ENCODE results near the gene ARHGAP33.

DNA sequence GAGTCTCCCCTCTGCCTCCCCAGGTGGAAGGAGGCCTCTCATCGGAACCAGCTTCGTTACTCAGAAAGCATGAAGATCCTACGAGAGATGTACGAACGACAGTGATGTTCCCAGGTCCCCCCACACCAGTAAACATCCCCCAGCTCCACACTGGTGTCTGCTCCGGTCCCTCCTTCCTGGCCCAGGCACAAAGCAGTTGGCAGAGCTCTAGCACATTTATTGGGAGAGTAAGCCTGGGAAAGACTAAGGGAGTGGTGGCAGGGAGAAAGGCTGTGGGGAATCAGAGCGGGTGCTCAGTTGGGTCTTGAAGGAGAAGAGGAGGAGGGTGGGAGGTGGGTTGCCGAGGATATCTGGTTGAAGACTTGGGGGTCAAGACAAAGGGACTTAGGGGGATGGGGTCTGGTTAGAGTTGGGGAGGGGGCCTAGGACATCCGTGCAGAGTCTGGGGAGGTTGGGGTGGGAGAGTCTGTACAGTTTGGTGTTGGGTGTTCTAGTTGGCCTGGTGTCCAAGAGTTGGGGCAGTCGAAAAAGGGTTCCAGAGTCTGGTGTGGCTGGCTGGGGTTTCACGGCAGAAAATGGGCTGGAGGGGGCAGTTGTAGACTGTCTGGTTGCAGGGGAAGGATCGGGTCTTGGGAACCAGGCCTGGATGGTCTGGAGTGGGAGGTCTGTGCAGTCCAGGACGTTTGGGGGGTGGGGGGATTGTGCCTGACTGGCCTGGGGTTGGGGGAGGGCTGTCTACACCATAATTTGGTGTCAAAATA lies 20.8 kb upstream of the ARHGAP33 start:
- TF ChIP-seq, protein P1, sequence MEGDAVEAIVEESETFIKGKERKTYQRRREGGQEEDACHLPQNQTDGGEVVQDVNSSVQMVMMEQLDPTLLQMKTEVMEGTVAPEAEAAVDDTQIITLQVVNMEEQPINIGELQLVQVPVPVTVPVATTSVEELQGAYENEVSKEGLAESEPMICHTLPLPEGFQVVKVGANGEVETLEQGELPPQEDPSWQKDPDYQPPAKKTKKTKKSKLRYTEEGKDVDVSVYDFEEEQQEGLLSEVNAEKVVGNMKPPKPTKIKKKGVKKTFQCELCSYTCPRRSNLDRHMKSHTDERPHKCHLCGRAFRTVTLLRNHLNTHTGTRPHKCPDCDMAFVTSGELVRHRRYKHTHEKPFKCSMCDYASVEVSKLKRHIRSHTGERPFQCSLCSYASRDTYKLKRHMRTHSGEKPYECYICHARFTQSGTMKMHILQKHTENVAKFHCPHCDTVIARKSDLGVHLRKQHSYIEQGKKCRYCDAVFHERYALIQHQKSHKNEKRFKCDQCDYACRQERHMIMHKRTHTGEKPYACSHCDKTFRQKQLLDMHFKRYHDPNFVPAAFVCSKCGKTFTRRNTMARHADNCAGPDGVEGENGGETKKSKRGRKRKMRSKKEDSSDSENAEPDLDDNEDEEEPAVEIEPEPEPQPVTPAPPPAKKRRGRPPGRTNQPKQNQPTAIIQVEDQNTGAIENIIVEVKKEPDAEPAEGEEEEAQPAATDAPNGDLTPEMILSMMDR (IDR thresholded peaks at IDR 0.05; ENCODE audit: low read depth, low read length): no peak
- TF ChIP-seq EZH2phosphoT487 (IDR thresholded peaks at IDR 0.05; ENCODE audit: low read depth): no peak

Measured in OCI-LY3 (cell line).